B cell (primary cell): ENCODE measurements around the gene COX8C.

Experiments used
- CTCF ChIP-seq: fragments of 200-600 bp; IDR thresholded peaks from one replicate; pipeline ENCODE4 v1.8.0; 2022; ENCODE audit warnings: antibody characterized with exemption, mild to moderate bottlenecking
- EZH2 ChIP-seq: IDR thresholded peaks from 2 replicates; pipeline ENCODE4 v1.6.1; 2012; ENCODE audit warnings: borderline replicate concordance, low read depth, mild to moderate bottlenecking, moderate library complexity, low read length; ENCODE audit not compliant: insufficient read depth, poor library complexity, severe bottlenecking

GRCh38 chr14:93396456-93396855, 49.5 kb downstream of the COX8C start:
- TF ChIP-seq CTCF (no peak), EZH2 (no peak)
